Measurements from ENCODE around the gene MCOLN3.
"Not testable (repeated sequence)": the region's sequence is repeated elsewhere in the genome, so short reads cannot be mapped to it uniquely, and the experiment has no call there.

Gene MCOLN3

GRCh38 chr1:84988588-84988987 lies 59.7 kb downstream of the MCOLN3 start:
- no peak for DNase-seq

DNA sequence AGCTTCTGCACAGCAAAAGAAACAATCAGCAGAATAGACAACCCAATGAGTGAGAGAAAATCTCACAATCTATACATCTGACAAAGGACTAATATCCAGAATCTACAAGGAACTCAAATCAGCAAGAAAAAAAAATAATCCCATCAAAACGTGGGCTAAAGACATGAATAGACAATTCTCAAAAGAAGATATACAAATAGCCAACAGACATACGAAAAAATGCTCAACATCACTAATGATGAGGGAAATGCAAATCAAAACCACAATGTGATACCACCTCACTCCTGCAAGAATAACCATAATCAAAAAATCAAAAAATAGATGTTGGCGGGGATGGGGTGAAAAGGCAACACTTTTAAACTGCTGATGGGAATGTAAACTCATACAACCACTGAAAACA lies 61.7 kb downstream of the MCOLN3 start:
- DNase-seq = not testable (repeated sequence)

- DNase-seq = no peak
Measured at GRCh38 chr1:84985365-84985764, 62.9 kb downstream of the MCOLN3 start.

- DNase-seq = no peak
Measured at GRCh38 chr1:84982395-84982794, 65.9 kb downstream of the MCOLN3 start.

DNA sequence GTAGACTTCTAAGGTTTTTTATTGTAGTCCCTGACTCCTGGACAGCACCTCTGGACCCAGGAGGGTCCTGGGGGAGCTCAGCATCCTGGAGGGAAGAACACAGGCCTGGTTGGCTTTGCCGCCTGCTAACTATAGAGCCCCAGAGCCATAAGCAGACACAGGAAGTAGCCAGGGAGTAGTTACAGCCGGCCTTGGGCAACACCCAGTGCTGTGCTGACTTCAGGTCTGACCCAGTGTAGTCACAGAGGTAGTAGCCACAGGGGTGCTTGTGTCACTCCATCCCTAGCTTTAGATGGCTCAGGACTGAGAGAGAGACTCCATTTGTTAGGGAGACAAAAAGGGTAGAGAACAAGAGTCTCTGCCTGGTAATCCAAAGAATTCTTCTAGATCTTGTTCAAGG lies 73.3 kb downstream of the MCOLN3 start:
- DNase-seq = no peak

DNA sequence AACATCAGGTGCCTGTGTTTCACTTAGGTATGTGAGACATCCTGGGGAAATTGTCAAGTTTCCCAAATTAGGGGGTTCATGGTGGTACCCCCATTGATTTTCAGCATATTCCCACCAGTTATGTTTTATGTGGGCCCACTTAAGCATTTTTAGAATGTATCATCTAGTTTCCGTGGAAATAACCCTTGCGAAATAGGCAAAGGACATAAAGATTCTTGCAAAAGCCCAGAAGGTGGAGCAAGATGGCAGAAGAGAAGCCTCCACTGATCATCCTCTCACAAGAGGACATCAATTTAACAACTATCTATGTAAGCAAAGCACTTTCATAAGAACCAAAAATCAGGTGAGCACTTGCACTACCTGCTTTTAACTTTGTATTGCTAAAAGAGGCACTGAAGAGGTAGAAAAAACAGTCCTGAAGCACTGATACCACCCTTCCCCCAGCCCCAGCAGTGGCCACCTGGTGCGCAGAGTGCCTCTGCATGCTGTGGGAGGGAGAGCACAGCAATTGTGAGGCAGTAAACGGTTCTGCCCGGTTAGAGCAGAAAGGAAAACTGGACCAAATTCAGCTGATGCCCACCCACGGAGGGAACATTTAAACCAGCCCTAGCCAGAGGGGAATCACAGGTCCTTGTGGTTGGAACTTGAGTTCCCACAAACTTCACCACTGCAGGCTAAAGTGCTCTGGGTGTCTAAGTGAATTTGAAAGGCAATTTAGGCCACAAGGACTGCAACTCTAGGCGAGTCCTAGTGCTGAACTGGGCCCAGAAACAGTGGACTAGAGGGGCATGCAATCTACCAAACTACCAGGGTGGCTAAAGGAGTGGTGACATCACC lies 74.6 kb downstream of the MCOLN3 start:
- DNase-seq = no peak

DNA sequence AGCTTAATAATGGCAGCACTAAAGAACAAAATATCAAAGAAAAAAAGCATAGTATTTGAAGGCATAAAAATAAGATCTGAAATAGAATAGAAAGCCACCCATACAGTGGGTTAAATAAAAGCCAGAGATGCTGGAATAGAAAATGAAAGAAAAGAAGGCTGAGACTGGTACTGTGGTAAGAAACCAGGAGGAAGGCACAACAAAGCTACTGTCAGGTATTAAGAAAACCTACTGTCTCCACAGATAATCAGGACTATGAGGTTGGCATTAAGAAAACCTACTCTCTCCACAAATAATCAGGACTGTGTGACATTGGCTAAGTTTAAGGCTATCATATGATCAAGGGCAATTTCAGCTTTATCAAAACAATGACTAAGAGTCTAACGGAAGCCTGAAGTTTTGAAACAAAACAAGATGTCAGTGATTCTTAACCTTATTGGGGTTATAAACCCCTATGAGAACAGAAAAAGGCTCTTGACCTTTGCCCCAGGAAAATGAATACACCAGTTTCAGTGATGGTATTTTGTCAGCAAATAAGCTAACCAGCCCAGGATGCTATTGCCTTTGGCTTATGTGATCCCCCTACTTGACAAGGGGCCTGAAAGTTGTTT lies 75.8 kb downstream of the MCOLN3 start:
- DNase-seq = no peak

- no peak for DNase-seq
Measured at GRCh38 chr1:84971957-84972356, 76.3 kb downstream of the MCOLN3 start.

GRCh38 chr1:84969489-84970250 lies 78.6 kb downstream of the MCOLN3 start:
- DNase-seq = no peak

- no peak for DNase-seq
Measured at GRCh38 chr1:84968865-84969264, 79.4 kb downstream of the MCOLN3 start.

DNA sequence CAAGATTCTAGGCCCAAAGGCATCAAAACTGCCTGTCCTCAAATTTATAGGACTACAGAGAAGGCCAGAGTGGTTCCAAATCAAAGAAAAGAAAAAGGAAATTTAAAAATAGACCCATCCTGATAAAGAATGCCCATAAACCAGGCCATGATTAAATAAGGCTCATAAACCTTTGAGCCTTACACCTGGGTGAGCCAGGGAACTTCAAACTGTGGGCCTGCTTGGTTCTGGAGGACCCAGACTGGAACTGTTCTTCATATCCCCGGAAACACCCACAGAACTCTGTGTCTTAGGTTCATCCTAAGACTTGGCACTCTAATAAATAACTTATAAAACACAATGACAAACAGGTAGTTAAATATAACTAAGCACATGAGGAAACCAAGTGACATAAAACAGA lies 80.2 kb downstream of the MCOLN3 start:
- DNase-seq = no peak

Measured in midbrain (tissue), 1 donor.